CD4-positive, alpha-beta T cell treated with Interleukin-12 subunit alpha and Interleukin-12 subunit beta, for 1 hour (primary cell): ENCODE data around the gene CDC42BPG.
"Not testable (repeated sequence)": the region's sequence is repeated elsewhere in the genome, so short reads cannot be mapped to it uniquely, and the experiment has no call there.

Experiments
- DNase-seq: peaks from one replicate; pipeline ENCODE4 v3.0.0-alpha.2; 2020

CDC42BPG gene

DNA sequence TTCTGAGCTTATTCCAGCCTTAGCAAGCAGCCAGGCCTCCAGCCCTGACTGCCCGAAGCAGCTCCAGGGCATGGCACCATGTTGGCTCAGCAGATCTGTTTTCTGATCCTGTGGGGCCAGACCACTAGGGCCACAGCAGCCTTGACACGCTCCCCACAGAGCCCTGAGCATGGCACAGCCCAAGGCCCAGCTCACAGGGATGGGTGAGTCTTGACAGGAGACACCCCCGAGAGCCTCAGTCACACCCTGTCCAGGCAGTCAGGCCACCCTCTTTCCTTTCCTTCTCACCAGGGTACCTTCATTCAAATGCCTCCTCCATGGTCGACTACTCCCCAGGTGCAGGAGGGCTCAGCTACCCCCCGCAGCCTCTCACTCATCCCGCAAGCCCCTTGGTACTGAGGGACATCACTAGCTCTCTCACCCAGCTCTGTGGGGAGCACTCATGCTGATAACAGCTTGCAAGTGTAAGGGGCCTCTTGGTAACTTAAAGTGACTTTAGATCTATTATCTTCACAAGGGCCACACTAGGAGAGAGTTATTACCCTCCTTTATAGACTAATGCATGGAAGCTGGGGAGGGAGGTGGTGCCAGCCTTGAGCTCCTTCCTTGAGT, 3.9 kb upstream of the CDC42BPG start:
- no peak for DNase-seq

DNA sequence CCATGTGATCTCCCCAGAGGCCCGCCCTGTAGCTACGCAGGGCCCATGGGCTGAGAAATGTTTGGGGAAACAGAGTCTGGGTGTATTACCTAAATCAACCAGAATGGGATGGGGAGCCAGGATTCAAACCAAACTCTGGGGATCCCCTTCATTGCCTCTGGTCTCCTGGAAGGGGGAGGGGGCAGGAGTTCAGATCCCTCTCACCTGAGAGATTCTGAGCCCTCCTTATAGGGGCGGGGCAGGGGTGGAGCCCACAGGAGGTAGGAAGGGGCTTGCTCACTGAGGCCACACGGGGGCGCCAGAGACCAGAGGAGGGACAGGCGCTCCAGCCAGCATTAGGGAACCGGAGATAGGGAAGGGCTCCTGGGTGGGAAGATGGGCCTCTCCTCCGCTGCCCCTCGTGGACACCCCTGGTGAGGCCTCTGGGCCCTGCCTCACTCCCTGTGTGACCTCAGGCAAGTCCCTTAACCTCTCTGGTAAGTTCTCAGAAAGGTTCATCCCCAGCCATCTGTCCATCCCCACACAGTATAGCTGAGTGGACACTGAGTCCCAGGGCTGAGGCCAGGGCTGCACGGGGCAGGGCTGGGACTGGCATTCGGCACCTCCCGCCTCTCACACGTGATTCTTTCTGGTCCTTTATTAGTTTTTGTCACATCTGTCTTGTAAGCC, 2.7 kb upstream of the CDC42BPG start:
- DNase-seq, result peak; percentile 91

DNA sequence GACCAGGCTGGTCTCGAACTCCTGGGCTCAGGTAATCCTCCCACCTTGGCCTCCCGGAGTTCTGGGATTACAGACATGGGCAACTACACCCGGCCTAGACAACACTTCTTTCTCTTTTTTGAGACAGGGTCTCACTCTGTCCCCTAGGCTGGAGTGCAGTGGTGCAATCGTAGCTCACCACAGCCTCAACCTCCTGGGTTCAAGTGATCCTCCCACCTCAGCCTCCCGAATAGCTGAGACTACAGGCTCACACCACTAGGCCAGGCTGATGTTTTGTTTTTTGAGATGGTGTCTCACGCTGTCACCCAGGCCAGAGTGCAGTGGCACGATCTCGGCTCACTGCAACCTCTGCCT, 1.3 kb upstream of the CDC42BPG start:
- DNase-seq, result not testable (repeated sequence)

DNA sequence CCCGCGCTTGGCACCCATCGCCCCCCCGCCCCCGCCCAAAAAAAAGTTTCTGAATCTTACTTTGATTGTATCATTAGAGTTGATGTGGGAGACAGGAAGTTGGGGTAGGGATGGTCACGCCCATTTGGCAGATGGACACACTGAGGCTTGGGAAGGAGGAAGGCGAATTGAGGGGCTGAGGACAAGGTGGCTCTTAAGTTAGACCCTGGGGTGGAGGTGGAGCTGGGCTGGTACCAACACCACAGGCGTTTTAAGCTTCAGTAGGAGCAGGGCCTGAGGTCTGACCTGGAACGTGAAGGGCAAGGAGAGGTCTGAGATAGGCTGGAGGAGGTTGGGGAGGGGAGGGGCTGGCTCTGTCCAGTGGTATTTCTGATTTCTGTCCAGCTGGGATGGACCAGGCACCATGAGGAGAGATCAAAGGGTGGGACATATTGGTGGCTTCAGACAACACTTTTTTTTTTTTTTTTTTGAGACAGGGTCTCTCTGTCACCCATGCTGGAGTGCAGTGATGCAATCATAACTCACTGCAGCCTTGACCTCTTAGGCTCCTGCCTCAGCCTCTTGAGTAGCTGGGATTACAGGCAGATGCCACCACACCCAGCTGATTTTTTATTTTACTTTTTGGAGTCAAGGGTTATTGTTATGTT, 799 bp upstream of the CDC42BPG start:
- no peak for DNase-seq

DNA sequence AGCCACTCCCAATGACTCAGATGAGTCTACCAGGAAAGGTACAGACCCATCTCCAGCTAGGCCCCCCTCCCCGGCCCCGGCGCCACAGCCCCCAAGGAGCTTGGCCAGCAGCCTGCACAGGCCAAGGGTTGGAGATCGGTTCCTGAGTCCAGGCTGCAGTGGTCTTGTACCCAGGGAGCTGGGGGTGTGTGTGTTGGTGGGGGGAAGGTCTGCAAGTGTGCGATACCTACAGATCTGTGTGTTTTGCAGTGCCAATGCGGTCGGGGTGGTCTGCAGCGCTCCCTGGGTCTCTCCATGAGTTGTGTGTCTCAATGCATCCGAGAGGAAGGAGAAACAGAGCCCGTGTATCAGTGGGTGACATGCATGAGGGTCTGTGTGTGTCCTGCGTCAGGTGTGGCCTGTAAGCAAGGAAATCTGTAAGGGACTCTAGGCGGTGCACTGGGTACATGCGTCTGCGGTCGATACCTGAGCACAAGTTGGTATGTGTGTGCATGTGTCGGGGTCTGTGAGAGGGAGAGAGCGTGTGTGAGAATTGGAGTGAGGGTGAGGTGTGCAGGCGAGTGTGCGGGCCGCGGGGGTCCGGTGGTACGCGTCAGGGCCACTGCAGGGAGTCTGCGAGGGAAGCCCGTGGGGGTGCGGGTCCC, 645 bp downstream of the CDC42BPG start:
- no peak for DNase-seq

DNA sequence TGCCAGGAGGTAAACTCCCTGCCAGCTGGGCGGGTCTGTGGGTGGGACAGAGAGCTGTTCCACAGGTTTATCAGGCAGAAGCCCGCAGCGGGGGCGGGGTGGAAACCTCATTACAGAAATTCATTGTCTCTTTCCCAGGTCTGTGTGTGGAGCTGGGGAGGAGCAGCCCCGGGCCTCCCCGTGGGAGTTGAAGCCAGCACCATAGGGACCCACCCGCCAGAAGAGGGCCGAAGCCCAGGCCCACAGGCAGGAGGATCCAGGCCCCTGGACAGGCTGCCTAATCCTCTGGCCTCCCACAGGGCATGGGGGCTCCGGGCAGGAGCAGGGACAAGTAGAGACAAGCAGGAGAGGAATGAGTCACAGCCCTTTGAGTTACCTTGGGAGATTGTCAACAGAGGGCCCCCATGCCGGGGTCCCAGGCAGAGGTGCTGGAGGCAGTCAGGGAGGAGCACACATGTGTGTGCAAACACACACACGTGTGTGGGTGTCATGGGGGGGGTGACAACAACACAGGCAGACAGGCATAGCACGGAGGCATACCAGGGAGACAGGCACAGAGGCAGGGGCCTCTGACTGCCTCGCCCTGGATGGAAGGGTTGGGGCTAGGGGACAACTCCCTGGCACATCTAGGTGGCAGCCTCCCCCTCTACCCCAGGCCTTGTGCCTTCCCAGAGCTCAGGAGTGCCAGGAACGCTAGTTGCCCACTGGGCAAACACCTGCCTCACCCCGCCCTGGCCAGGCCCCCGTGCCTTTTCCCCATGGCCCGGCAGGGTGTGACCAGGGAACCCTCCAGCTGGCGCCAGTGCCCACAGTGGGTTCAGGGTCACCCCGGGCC, 1.4 kb downstream of the CDC42BPG start:
- DNase-seq, result no peak

DNA sequence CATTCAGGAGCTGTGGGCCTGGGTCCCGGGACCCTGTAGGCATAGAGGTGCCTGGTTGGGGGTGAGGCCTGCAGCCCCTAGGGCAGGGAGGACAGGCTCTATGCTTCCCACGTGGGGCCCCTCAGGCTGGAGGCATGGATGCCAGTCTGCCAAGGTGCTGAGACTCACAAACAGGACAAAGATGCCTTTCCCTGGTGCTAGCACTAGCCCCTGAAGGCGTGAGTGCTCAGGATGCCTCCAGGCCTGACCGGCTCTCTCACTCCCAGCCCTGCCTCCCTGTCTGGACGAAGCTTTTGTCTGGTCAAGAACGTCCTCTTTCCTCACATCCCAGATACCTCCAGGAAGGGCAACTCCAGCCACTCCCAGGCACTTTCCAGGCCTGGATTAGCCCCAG, 2.1 kb downstream of the CDC42BPG start:
- no peak for DNase-seq

DNA sequence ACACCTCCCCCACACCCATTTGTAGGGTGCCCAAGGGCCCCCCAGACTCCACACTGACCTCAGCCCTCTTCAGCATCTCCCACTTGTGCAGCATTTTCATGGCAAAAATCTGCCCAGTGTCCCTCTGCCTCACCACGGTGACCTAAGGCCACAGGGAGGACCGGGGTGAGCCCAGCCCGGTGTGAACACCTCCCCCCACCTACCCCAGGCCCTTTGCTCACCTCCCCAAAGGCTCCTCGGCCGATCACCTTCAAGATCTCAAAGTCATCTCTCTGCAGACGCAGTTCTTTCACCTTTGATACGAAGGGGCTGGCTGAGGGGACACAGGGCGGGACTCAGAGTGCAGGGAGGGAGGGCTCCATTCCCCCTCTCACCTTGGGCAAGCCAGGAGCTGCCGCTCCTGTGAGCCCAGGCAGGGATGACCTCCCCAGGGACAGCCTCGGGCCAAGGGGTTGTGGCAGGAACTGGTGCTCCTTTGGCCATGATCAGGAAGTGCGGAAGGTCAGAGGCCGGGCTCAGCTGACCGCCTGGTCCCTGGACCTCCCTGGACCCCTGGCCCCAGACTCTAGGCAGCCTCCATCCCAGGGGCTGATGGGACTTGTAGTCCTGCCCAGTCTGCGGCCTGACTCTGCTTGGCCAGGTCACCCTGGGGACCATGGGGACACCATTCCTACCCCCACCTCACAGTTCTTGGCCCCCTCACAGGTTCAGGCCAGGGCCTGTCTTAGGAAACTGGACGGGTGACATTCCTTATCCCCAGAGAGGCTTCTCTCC, 2.7 kb downstream of the CDC42BPG start:
- DNase-seq, result no peak

DNA sequence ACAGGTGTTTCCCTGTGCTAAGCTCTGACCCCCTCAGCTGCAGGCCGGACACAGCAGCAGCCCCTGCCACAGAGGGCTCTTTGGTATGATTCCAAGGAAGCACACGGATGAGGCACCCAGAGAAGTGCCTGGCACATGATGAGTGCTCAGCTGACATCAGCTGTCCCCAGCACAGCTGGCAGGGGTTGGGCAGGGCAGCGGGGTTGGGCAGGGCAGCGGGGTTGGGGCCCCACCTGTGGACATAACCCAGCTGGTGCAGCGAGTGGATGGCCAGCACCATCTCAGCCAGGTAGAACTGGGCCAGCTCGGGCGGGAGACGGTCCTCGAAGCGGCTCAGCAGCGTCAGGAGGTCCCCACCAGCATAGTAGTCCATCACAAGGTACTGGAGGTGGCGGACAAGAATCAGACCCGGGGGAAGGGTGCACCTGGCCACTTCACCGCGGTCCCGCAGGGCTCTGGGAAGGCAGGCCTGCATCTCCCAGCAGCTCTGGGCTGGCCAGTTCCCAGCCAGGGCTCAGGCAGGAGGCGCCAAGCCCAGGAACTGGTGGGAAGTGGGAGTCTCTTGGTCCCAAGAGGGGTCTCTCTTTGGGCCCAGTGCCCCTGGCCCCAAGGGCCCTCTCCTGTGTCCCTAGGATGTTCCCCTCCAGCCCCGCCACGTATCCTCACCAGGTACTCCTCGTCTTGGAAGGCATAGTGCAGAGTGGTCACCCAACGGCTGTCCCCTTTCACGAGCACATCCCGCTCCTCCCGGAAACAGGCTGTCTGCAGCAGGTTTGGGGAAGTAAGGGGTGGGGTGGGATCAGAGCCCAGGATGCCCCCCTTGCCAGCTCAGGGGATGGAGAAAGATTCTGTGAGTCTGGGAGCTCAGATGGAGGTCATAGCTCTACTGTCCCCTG, 4.3 kb downstream of the CDC42BPG start:
- DNase-seq, result no peak

DNA sequence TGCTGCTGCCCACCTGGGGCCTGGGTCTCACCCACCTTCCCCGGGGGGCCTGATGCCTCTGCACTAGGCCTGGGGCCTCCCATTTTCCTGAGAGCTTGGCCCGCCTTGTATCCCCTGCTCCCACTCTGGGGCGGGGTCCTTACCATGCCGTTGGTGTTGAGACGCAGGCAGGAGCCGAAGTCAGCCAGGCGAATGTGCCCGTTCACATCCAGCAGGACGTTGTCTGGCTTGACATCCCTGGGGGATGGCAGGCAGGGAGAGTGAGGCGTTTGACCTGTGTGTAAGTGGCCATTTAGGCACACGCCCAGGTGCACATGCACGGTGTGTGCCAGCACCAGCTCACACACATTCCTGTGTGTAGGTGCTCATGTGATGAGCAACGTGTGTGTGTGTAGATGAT, 5.1 kb downstream of the CDC42BPG start:
- no peak for DNase-seq

DNA sequence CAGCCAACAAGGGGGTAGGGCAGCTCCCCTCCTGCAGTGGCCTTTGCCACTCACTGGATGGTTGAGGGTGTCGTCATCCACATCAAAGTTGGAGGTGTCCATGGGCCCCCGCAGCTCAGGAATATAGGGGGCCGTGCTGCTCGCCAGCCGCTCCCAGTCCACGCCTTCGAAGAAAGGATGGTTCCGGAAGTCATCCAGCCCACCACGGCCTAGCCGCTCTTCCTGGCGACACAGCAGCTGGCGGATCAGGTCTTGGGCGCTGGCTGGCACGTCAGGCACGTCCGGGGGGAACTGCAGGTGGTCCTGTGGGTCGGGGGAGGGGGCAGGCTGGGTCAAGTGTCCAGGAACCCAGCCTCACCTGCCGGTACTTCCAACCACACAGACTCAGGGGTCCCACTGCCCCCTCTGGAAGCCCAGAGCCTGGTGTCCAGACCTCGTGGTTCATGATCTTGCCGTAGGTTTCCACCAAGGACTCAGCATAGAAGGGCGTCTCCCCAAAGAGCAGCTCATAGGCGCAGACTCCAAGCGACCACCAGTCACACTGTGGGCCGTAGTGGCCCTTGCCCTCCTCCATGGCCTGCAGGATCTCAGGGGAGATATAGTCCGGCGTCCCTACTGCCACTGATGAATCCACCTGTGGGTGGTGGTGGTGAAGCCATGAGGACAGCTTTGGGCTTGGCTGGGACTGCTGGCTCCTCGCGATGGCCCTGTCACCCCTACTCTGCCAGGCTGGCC, 5.7 kb downstream of the CDC42BPG start:
- DNase-seq, result no peak

DNA sequence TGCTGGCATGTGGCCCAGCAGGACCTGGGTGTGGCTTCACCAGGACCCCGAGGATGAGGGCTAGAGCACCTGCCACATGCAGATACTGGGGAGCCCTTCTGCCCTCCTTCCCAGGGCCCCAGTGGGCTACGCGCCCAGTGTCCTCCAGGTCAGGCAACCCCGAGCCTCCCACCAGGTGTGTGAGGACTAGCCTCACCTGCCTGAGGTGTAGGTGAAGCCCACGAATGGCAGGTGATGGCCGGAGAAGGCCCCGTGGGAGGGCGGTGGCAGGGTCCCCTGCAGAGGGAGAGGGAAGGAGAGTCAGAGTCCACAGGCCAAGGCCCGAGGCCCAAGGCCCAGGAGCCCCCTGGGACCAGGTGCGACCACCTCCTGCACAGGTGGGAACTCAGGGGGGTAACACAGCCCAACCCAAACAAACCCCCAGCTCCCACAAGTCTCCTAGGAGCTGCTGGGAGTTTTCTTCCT, 6.5 kb downstream of the CDC42BPG start:
- DNase-seq, result no peak

DNA sequence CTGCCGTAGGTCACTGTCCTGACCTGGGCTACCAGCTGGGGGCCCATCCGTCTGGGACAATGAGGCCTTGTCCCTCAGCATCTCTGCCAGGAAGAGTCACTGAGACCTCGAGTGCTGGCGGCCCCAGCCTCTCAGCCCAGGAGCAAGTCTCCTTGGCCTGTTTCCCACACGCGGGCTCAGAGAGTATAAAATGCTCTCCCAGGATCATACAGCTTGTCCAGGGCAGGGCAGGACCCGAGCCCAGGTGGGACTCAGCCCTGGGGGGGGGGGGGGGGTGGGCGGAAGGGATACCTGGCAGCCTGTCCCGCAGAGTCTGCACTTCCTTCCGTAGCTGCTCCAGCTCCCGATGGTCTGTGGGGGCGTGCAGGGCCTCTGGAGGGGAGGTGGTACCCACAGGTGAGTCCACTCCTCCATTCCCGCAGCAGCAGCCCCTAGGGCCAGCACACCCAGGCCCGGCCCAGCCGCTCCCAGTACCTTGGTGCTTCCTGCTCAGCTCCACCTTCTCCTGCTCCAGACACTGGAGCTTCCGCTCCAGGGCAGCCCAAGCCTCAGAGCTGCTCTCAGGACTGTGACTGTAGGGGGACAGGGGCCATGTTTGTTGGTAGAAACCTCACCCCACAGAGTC, 7.9 kb downstream of the CDC42BPG start:
- no peak for DNase-seq

DNA sequence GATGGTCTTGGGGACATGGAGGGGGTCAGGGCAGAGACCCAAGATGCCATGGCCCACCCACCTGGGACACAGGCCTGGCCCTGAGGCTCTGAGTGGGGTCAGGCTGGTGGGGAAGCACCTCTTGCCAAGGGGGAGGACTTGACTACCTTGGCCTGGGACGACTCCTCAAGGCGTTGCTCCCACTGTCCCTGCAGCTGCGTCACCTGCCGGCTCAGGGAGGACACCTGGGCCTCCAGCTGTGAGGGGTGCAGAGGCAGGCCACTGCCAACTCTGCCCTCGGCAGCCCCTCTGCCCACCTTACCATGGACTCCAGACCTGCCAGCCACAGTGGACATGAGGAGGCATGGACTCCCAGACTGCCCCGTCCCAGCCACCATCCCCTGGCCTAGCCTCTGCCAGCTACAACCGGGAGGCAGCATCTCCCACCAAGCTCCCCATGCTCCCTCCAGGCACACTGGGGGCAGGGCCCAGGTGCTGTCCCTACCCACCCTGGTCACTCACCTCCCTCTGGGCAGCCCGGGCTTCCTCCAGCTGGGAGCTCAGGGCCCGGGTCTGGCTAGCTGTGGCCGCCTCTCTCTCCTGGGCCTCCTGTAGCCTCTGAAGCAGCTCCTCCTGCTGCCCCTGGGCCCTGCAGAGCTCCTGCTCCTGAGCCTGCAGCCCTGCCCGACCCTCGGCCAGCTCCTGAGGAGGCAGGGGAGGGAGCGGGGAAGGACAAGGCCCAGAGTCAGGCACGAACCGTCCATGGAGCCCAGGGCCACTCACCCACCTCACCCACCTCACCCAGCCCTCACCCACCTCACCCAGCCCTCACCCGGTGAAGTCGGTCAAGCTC, 8.6 kb downstream of the CDC42BPG start:
- no peak for DNase-seq

DNA sequence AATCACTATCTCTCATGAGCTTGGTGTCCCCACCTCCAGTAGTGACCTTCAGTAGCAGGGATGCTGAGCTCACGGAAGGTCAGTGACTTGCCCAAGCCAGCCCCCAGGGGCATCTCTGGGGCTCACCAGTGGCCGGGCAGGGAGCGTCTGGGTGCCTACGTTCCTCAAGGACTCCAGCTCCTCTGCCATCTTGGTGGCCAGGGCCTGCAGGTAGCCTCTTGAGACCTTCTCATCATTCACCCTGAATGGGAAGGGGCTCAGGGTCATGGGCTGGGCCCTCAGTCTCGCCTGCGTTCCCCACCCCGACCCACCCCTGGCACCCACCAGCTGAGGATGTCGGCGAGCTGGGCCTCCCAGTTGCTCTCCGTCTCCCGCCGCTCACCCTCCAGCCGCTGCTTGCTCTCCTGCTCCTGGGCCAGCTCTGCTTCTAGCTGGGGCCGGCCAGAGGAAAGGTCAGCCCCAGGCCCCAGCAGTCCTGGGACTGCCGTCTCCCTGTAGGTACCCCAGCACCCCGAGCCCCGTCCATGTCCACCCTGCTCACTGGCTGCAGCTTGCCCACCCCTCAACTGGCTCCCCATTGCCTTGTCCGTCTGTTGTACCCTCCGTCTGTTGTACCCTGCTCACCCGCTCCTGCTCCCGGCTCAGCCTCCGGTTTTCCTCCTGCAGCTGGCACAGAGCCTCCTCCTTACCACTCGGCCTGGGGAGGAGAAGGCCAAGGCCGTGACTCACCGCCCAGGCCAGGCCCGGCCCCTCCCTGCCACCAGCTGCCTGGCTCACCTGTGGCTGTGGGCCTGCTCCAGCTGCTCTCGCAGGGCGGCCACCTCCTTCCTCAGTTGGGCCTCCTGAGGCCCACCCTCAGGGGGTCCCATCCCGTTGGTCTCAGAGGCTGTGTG, 9.5 kb downstream of the CDC42BPG start:
- DNase-seq, result no peak

DNA sequence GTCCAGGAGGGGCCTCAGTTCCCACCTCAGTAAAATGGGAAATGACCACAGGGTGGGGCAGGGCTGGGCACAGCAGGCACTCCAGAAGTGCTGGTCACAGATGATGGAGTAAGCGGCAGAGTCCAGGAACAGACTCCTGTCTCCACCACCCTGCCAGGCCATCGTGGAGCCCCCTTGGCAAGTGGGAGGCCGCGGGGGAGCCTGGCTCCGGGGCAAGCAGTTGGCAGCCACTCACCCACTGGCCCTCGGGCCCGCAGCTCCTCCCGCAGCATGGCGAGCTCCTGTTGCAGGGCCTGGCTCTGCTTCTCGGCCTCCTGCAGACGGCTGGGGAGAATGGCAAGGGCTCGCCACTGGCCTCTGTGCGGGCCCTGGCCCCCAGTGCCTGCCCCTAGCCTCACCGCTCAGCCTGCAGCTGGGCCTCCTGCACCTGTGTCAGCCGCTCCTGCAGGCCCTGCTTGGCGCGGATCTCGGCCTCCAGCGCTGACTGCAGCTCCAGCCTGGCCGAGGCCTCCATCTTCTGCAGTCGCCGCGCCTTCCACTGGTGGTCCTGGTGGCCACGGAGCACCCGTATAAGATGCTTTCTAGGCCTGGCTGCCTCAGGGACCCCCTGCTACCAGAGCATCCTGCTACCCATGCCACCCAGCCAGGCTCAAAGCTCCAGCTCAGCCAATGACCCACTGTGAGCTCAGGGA, 10.3 kb downstream of the CDC42BPG start:
- DNase-seq, result no peak

DNA sequence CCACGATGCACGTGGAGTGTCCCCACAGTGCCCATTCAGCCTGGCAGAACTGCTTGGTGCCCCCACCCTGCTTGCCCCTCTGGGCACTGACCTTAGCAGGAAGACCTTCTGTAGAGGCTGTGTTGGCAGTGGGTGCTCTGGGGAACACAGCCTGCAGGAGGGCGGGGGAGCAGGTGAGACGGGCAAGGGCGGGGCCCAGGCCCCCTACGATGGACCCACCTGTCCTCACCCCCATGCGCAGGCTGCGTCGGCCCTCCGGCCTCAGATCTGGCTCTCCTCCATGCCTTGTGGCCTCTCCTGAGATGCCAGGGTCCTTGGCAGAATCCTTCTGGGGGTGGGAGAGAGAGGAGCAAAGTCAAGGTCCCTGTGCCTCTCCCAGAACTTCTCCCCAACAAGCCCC, 10.9 kb downstream of the CDC42BPG start:
- DNase-seq, result no peak

DNA sequence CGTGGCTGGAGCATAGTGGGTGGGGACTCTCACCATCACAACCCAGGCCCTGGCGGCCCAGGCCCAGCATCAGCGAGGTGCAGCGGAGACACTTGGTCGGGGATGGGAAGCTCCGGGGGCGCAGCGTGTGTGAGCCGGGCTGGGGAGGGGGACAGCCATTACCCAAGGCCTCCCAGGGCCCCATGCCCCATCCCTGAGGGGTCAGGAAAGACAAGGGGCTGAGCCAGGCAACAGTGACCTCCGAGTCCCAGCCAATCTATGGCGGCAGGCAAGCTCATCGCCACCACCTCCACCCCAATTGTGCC, 11.3 kb downstream of the CDC42BPG start:
- no peak for DNase-seq
